DOHH2 (cell line): Measurements from ENCODE around the gene KPNB1.

Source experiments
- CTCF ChIP-seq: fragments of 200-600 bp; sonication (generic); IDR thresholded peaks from one replicate; pipeline ENCODE4 v1.5.1; 2014; ENCODE audit warnings: antibody characterized with exemption, mild to moderate bottlenecking, low read depth, low read length; ENCODE audit not compliant: poor library complexity, severe bottlenecking
- EZH2phosphoT487 ChIP-seq: fragments of 200-600 bp; sonication (generic); IDR thresholded peaks from 2 replicates; pipeline ENCODE4 v1.6.1; 2017; ENCODE audit warnings: borderline replicate concordance, mild to moderate bottlenecking, antibody characterized with exemption, low read length, moderate library complexity, mixed read lengths

GRCh38 chr17:47604598-47604927, 45.2 kb upstream of the KPNB1 start:
- TF ChIP-seq CTCF (no peak), EZH2phosphoT487 (no peak)
